Testis (tissue), 3 donors: ENCODE measurements around the gene CPZ. TPM values are rescaled to one million over a fixed set of nuclear protein-coding genes. Genes with fewer than 3 reads are reported as not detected.

Experiments
- DNase-seq: peaks from one replicate; pipeline ENCODE4 v3.0.0-alpha.2; 2019
- H3K27ac ChIP-seq, 2 donors: fragments of 200-600 bp; sonication (generic); one replicate each; pipeline ENCODE4 v1.5.1; 2019
- H3K27me3 ChIP-seq: fragments of 200-600 bp; sonication (generic); one replicate; pipeline ENCODE4 v1.5.1; 2019
- H3K36me3 ChIP-seq: fragments of 200-600 bp; sonication (generic); one replicate; pipeline ENCODE4 v1.5.1; 2017; ENCODE audit warnings: low read depth; ENCODE audit errors: missing control alignments
- H3K4me1 ChIP-seq: fragments of 200-600 bp; sonication (generic); one replicate; pipeline ENCODE4 v1.5.1; 2019
- H3K4me3 ChIP-seq, 2 donors: fragments of 200-600 bp; sonication (generic); one replicate each; pipeline ENCODE4 v1.5.1; 2017 to 2019
- H3K9me3 ChIP-seq: fragments of 200-600 bp; sonication (generic); one replicate; pipeline ENCODE4 v1.5.1; 2017
- CTCF ChIP-seq, 3 experiments: fragments of 450-650 bp in 2 of 3; fragments of 200-600 bp in 1 of 3; sonication (generic) in 1 of 3; IDR thresholded peaks; one replicate each; pipeline ENCODE4 v1.5.1; 2016 to 2019; ENCODE audit warnings: antibody characterized with exemption in 3 of 3, mild to moderate bottlenecking in 2 of 3, moderate library complexity in 1 of 3
- POLR2A ChIP-seq: fragments of 450-650 bp; IDR thresholded peaks from one replicate; pipeline ENCODE4 v1.6.1; 2017; ENCODE audit warnings: antibody characterized with exemption, mild to moderate bottlenecking, moderate library complexity
- WGBS, 2 donors: methylation state at CpG; one replicate each; pipeline ENCODE4 v1.1.5; 2018; 5-methylcytosine and 5-hydroxymethylcytosine counted together
- intact Hi-C: fragments of 100-400 bp; cut with DNase I; formaldehyde crosslinking; loops from one replicate; pipeline ENCODE4 v1.15.1; 2023; ENCODE audit warnings: low total_unique reads
- polyA plus RNA-seq: library from polyadenylated mRNA; stranded (reverse); fragments of 350-450 nt; fragmentation: Illumina TruSeq; extraction: RNeasy Lipid Tissue Mini Kit (QIAGEN cat#74804); gene quantifications from one replicate; pipeline ENCODE4 v1.2.3, GENCODE V29; 2014; ENCODE audit warnings: low read depth, low replicate concordance; ENCODE audit not compliant: insufficient read depth
- total RNA-seq, 2 donors: library from RNA; depleted of rRNA; stranded (reverse); fragments of >200 nt; gene quantifications; one replicate each; pipeline ENCODE4 v1.2.3, GENCODE V29; 2016

CPZ gene
- total and polyA plus RNA-seq, 3 donors from 2014 or later = 2.0 to 21.9 (median 10.2) TPM

DNA sequence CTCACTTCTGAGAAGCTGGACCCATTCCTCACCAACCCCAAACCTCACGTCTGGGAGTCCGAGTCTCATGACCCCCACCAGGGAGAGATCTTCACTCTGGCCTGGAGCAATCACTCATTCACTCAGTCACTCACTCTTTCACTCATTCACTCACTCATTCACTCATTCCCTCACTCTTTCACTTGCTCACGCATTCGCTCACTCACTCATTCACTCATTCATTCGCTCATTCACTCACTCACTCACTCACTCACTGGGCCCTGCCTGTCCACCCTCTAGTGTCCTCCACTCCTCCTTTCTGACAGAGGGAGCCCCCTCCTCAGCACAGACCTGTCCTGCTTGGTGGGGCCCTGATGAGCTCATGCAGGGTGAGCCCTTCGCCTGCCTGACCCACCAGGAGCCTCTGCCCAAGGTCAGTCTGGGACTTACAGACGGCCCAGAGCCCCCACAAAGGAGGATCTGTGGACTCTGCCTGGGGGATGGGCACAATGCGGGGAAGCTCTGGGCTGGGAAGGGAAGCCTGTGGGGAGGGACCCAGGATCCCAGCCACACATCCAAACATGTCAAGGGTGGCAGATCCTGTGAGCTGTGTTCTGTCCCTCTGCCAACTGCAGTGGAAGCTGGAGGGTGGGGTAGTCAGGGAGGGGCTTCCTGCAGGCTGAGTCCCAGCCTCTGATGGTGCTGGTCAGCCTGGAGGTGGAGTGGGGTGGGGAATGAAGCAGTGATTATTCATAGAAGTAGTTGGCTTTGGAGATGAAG is 18.5 kb downstream of the CPZ start:
- Histone ChIP-seq H3K4me1 (peaks cover 5% of the 10 kb centered on the region), H3K27ac (no peak overlapping the region), H3K36me3 (no peaks in the 10 kb centered on the region), H3K4me3 (no peak overlapping the region), H3K9me3 (no peaks in the 10 kb centered on the region), H3K27me3 (no peaks in the 10 kb centered on the region)
- TF ChIP-seq POLR2A (no peak), CTCF (IDR thresholded peaks at IDR 0.05) (no peak)
- no peak for DNase-seq
- 87 to 89% methylated on average over 8 of the region's 8 CpGs for WGBS, 2 donors
- intact Hi-C loops = no loop called here

DNA sequence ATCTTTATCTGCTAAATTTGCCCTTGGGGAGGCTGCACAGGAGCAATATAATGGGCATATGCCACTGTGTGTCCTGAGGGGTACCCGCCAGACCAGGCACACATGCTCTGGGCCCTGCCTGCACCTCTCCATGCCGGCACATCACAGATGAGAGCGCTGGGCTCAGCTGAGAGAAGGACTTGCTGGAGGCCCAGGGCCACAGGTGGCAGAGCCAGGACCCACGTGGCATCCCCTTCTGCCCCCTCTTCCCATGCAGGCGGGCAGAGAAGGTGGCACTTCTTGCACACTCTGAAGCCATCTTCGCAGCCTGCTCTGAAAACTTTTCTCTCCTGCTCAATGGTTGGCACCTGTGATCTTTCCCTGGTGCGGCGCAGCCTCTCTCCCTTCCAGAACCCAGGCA is 20.1 kb downstream of the CPZ start:
- Histone ChIP-seq H3K27ac (no peak overlapping the region), H3K9me3 (no peaks in the 10 kb centered on the region), H3K4me1 (peaks cover 2% of the 10 kb centered on the region), H3K4me3 (no peak overlapping the region), H3K36me3 (no peaks in the 10 kb centered on the region), H3K27me3 (no peaks in the 10 kb centered on the region)
- TF ChIP-seq POLR2A (no peak), CTCF (IDR thresholded peaks at IDR 0.05) (no peak)
- intact Hi-C loops = no loop called here
- no peak for DNase-seq
- 93 to 96% methylated on average over 7 to 8 of the region's 8 CpGs for WGBS, 2 donors

DNA sequence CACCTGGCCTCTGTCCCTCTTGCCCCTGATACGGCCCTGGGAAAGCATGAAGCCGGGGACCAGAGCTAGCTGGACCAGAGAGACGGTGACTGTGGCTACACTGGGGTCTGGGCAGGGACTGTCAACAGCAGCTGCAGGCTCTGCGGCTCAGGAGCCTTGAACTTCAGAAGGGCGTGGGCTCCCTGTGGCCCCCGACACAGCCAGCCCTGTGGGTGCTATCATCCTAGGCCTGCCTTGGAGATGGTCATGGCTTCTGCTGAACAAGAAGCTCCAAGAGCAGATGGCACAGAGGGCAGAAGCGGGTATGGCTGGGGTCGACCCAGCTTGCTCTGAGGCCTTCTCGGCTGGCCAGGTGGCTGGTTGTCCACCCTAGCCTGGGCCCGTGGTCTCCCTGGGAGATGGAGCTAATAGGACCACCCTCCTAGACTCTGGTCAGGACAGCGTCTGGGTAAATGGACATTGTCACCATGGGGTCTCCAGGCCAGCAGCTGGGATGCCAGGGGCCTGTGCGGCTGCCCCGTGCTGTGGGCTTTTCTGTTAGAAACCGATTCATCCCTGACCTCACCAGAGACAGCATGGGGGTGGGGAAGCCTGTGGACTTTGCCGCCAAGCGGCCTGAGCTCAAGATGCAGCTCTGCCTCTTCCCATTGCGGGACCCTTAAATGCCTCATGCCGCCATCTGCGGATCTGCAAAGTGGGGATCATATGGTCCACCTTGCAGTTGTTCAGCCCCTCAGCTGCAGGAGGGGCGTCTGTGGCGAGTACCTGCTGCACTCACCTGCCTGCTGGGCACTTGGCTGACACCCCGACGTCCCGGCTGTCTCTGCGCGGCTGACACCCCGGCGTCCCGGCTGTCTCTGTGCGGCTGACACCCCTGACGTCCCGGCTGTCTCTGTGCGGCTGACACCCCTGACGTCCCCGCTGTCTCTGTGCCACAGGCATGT is 21.1 kb downstream of the CPZ start:
- H3K9me3 ChIP-seq = no peaks in the 10 kb centered on the region
- TF ChIP-seq POLR2A (no peak), CTCF (IDR thresholded peaks at IDR 0.05) (no peak)
- intact Hi-C loops = no loop called here
- H3K4me3 ChIP-seq = no peak overlapping the region
- DNase-seq = no peak
- H3K27ac ChIP-seq = no peak overlapping the region
- H3K4me1 ChIP-seq = no peaks in the 10 kb centered on the region
- H3K27me3 ChIP-seq = no peaks in the 10 kb centered on the region
- no peaks in the 10 kb centered on the region for H3K36me3 ChIP-seq
- 94 to 96% methylated on average over 17 to 35 of the region's 35 CpGs for WGBS, 2 donors

DNA sequence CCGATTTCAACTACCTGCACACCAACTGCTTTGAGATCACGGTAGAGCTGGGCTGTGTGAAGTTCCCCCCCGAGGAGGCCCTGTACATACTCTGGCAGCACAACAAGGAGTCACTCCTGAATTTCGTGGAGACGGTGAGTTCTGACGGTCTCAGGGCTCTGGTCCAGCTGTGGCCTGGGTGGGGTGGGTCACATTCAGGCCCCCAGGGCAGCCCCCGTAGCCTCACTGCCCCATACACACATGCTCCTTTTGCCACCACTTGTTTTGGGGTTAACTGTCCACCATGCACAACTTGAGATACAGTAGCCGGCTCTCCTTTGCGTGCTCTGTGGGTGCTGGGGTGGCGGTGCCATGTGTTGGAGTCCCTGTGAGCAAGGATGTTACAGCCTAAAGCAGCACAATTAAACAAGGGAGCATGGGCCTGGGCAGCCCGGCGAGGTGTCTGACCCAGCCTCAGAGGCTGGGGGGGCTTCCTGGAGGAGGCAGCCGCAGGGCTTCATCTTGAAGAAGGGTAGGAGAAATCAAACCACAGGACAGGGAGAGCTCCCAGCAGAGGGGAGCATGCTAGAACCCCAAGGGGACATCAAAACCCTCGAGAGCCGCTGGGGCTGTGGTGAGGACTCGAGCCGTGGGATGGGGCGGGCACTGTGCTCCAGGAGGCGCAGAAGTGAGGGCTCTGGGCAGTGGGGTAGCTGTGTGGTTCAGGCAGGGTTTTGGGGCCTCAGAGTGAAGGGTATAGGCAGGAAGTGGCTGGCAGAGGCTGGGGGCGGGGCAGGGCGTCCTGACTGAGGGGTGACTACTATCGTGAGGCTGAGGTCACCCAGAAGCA is 22.0 kb downstream of the CPZ start:
- intact Hi-C loops = no loop called here
- Histone ChIP-seq H3K27me3 (no peaks in the 10 kb centered on the region), H3K4me1 (no peaks in the 10 kb centered on the region), H3K4me3 (no peak overlapping the region), H3K27ac (no peak overlapping the region), H3K9me3 (no peaks in the 10 kb centered on the region), H3K36me3 (no peaks in the 10 kb centered on the region)
- 89 to 90% methylated on average over 20 to 22 of the region's 22 CpGs for WGBS, 2 donors
- TF ChIP-seq CTCF (IDR thresholded peaks at IDR 0.05) (no peak), POLR2A (no peak)
- no peak for DNase-seq
